HG02763 (cell line): ENCODE measurements around the gene DNM3.

Experiments
- ATAC-seq: cut with Tn5 transposase; IDR thresholded peaks from one replicate; pipeline ENCODE4 v1.9.1; 2021; ENCODE audit warnings: mild to moderate bottlenecking, moderate library complexity; ENCODE audit not compliant: unreplicated experiment

DNM3 gene

DNA sequence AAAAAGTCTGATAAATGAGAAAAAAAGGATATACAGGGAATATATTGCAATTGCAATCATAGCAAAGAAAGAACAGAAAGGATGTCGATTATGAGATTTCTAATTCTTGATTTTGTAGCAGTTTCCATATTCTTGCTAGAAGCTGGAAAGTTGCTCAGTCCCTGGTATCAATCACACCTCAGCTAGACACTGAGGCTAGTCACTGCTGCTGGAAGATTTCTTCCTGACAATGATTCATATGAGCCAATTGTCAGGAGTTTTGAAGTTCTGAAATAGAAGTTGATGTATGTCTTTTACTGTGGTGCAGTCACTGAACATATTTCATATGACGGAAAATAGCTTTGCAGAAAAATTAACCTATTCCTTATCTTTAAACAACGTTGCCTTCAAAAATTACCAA is 370.8 kb downstream of the DNM3 start:
- no peak for ATAC-seq

DNA sequence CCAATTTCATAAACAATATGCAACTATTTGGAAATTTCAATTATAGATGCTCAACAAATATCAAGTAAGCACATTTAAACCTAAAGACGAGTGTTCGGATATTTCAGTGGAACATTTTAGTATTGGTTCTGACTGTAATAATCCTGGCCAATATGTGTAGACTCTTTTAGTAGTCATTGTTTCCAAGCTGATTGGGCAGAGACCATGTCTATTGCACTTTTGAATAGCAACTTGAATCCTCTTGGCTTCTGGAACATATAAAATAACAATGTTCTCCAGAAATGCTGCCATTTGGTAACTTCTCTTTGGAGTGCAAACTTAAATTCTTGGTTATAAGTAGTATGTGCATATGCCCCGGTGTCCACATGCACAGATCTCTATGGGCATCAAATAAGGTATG is 373.7 kb downstream of the DNM3 start:
- ATAC-seq, result no peak

DNA sequence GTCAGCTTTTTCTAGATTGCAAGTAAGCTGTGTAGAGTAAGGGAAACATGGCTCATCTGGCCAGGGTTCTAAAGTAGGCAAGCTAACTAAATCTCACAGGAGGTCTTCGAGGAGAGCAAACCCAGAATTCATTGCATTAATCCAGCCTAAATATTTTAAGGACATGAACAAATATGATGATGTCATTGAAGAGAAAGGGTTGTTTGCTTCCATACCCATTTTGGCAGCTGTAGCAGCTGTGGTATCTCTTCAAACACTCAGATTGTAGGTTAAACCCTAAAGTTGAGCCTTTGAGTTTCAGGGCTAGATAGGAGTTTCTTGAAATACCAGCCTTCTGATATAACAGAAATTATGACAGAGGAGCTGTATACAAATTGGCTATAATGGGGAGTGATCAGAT is 378.7 kb downstream of the DNM3 start:
- ATAC-seq, result no peak

DNA sequence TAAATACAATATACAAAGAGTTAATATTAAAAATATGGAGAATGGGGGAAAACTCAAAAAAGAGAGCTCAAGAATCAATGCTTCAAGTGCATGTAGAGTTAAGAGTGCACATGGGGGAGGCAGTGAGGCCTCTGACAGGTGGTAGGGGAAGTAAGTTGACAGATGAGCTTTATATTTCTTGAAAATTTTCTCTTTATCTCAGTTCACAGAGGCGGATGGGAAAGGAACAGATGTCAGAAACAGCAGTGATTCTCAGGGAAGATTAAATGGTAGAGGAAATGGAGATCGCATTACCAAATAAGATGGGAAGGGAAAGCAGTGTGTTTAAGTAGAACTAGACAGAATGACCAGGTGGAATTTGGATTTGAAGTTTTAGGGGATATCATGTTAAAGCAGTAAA is 379.1 kb downstream of the DNM3 start:
- no peak for ATAC-seq

DNA sequence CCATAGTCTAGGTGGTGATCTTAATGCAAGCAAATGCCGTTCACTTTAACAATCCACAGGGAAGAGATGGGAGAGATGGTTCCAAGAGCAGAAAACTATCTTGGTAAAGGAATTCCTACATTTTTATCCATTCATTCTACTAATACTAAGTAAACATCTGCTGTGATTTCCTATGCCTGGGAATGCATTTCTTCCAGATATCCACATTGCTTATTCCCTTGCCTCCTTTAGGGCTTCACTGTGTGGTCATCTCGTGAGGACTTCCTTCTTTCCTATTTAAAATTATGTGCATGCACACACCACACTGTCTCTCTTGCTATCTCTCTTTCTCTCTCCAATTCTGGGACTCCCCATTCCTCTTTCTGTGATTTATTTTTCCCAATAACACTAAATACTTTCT is 380.1 kb downstream of the DNM3 start:
- ATAC-seq, result no peak

DNA sequence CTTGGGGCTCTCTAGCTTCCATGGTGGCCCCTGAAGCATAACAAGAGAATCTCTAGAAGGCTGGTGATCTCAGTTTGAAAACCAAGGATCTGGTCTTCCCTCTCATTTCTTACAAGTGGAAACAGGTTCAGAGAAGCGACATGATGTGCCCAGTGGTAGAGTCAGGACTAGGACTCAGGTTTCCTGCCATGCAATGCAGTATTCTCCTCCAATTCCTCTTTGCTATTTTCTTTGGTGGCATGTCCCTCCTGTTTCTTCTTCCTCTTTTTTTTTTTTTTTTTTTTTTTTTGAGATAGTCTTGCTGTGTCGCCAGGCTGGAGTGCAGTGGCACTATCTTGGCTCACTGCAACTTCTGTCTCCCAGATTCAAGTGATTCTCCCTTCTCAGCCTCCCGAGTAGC is 383.6 kb downstream of the DNM3 start:
- ATAC-seq, result no peak

DNA sequence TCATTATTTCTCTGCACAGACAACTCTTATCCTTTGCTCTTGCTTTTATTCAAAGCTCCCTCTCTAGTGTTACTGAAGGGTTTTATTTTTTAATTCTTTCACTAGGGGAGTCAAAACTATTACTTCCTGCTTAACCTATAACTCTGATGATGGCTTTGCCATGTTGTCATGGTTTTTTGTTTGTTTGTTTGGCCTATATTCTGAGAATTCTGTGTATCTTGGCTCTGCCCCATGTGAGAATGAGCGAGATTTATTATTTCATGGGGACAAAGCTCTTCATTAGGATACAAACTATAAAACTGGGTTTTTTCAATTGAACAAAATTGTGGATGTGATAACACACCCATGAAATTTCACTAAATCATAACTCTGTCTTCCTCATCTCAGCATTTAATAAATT is 388.6 kb downstream of the DNM3 start:
- ATAC-seq, result no peak

DNA sequence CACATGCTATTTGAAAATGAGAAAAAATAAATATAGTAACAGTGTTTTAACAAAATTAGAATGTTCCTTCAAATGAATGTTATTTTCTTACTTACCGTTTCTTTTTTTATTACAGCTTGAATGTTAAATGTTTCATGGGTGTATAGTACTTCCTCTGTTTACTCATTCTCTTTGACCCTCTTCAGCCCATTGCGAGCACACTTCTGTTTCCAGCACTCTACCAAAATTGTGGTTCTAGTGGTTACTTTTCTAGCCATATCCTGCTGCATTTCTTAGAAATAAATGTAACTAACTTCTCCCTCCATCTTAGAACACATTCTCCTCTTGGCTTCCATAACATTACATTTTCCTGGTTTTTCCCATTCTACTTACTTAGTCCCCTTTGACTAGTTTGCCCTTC is 389.2 kb downstream of the DNM3 start:
- no peak for ATAC-seq

DNA sequence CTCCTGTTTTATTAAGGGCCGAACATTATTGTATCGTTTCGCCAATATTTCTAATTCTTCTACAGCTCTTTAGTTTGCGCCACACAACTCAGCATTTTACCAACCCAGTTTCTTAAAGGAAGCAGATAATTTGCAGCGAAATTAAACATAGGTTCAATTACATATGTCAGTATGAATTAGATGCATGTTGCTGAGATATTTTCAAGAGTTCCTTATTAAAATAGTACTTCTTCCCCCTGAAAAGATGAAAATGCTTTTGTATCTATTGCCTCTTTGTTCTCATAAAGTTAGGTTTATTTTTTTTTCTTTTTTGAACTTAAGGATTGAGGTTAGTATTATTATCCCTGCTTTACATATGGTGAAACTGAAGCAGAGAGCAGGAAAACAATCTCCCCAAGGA is 395.7 kb downstream of the DNM3 start:
- ATAC-seq, result no peak

DNA sequence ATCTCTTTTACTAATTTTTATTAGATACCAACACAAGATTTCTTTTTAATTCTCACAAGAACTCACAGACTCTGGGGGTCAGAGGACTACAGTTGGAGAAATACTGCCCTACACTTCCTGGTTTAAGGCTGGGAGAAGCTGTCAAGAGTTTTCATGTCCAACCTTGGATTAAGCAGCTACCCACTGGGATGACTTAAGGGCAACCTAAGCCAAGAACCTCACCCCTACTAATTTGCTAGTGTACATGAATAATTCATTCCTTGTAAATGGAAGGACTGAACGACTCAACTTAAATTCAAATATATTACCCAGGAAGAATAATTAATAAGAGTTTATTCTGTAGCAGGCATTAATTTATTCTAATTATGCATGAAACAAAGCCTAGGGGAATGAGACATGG is 396.9 kb downstream of the DNM3 start:
- ATAC-seq, result no peak

DNA sequence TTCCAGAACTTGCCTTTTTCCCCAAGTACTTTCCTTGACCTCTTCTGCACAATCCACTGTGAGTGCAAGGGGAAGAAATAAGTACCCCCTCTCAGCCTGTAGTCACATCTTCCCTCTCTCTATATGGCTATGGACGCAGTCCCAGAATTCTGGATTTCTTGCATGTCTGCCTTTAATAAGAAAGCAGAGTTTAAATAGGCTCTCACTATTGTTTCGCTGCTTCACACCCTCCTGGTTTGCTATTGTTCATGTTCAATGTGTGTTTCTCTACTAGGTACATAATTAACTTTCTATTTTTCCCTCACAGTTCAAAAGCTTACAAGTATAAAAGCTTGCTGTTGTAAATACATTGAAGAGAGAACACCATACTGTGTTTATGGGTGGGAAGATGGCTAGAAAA is 397.7 kb downstream of the DNM3 start:
- no peak for ATAC-seq

DNA sequence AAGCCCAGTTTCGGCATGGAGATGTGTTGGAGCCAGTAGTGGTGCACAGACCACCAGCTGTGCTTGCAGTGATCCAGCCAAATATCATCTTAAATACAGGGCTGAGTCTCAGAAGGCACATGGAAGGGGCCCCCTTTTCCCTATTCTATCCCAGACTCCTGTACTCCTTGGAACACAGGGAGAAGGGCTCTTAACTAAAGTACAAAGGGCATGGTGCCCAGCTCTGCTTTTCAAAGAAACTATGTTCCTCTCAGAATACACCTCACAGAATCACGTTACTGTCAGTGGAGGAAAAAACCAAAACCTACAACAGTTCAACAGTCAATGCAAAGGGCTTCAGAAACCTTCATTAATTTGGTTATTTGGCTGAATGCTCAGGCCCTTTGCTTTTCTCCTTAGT is 398.6 kb downstream of the DNM3 start:
- ATAC-seq, result no peak

DNA sequence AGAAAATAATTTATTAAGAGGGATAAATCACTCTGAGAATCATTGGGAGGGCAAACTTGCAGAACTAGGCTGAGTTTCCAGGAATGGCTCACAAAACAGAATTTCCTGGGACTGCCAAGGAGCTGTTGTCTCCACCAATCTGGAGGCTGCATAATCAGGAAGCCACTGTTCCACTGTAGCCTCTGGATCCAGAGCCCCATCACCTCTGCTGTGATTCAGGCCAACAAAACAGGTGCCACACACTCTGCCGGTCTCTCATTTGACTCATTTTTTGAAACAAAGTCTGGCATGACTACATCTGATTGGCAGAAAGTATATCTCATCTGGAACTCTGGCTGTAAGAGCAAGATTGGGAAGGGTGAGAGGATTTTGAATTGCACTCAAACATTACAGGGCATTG is 400.2 kb downstream of the DNM3 start:
- no peak for ATAC-seq

DNA sequence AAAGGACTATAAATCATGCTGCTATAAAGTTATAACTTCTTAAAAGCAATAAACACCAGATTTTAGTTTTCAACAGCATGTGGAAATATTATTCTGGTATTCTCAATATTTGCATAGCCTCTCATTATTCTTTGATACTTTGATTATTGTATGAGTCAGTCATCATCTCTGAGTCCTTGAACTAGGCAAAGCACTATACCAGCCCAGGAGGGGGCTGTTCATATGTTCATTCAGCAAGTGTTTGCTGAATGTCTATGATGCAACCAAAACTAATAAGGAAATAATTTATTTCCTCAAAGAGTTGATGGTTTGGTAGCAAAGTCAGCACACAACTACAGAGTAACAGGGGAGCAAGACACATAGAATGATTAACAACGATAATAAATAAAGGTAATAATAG is 403.6 kb downstream of the DNM3 start:
- ATAC-seq, result no peak

DNA sequence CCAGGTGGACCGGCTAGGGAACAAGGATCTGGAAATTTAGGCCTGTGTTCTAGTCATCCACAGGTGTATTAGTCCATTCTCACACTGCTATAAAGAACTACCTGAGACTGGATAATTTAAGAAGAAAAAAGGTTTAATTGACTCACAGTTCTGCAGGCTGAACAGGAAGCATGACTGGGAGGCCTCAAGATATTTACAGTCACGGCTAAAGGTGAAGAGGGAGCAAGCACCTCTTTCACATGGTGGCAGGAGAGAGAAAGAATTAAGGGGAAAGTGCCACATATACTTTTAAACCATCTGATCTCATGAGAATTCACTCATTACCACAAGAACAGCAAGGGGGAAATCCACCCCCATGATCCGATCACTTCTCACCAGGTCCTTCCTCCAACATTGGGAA is 404.5 kb downstream of the DNM3 start:
- ATAC-seq, result no peak

DNA sequence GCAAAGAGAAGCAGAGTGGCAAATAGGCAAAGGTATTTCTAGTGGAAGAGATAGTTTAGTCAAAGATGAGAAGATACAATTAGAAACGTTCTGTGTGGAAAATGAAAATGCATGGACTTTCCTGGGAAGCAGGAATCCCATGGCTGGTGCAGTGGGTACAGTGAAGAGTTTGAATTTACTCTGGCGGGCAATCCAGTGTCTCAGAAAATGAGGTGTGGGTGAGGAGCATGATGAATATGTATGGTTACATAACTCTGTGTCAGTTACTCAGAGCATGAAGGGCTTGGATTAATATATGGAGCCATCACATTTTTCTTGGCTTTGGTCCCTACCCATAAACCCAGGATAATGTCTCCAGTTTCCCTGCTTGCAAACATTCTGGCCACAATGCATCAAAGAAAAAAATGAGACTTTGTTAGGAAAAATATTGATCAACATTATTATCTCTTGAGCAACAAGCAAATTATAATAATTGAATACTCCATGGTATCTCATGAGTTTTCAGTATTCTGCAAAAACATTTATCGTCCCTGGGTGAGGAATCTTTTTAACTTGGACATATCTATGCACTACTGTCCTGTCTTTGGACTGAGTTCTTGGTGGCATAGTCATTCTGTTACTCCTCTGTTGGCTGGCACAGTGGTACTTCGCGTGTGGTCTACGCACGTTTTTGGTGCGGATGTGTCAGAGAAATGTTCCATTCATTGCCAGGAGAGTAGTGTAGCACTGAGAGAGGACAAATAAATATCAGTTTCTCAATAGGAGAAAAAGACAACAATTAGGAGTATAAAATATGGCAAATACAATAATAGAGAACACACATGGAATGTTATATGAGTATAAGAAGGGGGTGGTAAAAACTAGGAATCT is 405.5 kb downstream of the DNM3 start:
- no peak for ATAC-seq

DNA sequence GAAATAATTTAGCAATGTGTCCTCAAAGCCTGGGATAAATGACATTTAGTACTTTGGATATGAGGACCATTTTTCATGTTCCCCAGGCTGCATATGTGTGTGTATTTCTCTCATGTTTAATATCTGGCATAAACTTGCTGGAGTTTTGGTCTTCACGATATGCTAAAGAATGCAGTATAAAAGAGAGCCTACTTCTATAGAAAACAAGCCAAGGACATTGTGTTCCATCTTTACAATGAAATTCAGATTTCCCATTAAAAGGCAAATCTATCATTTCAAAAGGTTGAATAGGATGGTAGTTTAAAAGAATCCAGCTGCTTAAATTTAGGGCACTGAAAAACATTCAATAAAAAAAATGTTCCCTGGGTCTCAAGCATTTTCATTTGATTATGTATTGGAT is 410.2 kb downstream of the DNM3 start:
- no peak for ATAC-seq

DNA sequence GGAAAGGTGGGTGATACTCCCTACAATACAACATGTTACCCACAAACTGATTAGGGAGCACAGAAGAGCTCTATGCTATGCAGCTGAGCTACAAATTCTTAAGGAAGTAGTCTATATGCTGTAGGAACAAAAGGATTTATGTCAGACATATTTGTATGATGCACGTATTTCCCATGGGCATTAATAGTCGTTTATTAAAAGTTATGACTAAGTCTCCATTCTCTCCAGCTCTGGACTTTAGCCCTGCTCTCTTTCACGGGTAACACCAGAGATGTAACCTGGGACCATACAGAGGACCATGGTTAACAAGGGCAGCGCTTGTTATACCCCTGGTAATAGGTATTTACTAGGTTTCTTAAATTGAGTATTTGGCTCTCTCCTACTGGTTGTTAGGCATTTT is 411.0 kb downstream of the DNM3 start:
- ATAC-seq, result no peak

DNA sequence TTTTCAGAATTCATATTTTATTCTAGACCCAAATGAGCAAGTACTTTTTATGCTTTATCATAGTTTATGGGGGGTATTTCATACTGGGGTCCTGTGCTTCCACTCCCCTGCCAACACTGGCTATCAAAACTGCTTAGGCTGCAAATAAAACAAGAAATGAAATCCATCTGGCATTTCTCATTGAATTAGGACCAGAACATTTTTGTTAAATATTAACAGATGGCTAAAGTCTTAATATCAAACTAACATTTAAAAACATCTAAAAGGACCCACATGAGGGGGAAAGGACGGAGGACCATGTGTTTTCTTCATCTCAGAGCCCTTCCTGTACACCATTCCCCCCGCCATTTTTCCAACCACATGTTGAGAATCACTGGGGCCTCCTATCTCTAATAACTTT is 411.7 kb downstream of the DNM3 start:
- ATAC-seq, result no peak

DNA sequence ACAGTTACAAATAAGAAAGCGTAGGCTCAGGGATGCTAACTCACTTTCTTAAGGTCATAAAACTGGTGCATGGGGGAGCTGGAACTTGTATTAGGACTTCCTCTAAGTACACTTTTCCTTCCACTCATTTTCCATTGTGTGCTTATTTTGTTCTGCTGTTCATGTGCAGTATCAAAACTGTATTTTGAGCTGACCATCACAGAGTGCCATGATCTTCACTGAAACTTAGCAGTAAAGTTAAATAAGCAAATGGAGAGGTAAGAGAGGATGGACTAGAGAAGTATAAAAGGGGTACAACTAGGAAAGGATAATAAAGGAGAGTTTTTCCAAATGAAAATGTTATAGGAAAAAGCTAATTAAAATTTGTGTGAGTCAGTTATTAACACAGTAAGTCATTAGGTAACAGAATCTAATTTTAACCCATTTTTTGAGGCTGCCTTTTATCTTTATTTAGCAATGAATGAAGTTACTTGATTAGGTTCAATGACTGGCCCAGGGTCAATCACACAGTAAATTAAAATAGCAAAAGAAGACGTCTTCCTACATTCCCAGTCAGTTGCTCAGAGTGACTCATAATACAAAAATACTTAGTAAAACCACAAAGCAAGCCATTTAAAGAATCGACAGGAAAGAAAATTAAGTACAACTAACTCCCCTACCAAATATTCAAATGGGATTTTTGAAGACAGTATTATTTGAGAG is 413.4 kb downstream of the DNM3 start:
- no peak for ATAC-seq

DNA sequence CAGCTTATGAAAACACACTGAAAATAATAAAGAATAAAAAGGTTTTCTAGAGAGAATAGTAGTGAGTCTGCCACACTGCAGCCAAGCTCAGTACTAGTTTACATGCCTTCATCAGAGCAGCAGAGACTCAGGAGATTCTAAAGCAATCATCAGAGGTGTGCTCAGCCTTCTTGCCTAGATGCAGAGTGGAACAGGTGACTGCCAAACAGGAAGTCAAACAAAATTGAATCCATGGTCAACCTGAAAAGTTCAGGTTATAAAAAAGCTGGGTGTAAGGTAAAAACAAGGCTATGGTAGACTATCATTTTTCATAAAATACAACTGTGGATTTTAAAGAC is 413.9 kb downstream of the DNM3 start:
- ATAC-seq, result no peak

DNA sequence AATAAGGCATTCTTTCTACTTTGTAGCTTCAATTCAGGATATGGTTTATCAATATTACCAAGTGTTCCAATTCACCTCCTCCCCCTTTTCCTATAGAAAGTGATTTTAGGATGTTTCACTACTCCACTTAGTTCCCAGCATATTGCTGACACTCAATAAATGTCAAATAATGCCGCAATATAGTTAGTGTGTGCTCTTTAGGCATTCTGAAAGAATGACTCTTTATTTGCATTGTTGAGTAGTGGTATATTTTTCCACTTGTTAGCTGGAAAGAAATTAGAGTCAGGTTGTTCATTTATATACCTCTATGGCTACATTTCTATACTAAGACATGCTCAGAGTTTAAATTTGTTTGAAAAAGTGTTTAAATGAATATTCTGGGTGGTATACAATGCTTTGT is 424.6 kb downstream of the DNM3 start:
- ATAC-seq, result no peak
